ENCODE measurements around the gene MRPL16.
"Not testable (repeated sequence)": the region's sequence is repeated elsewhere in the genome, so short reads cannot be mapped to it uniquely, and the experiment has no call there.

The MRPL16 gene

DNA sequence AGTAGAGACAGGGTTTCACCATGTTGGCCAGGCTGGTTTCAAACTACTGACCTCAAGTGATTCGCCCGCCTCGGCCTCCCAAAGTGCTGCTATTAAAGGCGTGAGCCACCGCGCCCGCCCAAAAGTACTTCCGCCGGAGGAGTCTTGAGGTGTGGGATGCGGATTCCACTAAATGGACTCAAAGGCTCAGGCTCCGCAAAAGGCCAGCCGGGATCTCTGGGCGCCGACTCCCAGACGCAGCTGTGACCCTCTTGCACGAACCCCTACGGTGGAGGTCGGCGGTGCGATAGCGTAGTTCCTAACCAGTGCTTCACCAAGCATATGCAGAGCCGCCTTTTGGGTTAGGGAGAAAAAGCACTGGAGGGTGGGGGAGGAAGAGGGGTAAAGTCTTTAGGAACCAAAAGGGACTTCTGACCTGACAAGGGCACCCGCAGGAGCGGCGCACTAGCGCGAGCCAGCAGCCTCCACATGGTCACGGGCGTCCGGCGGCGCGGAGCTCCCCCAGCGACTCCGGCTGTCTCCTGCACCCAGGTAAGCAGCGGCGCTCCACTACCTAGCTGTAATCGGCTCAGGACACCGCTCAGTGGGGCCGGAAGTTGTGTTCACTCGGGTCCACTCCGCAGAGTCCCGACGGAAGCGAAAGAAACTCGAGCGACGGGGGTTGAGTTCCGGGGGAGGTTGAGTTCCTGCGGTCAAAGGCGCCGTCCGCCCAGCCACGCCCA, at the start of gene MRPL16:
Gene MRPL16, minus strand, starts transcription at position 590 of the 722 bp plus-strand sequence. Its CDS starts 120 bp downstream, at position 470.
- peaks cover 40% of the 10 kb centered on the region for H3K36me3 ChIP-seq (ENCODE audit: control insufficient read depth, insufficient read depth, low read length)
- no peaks in the 10 kb centered on the region for H3K27me3 ChIP-seq (ENCODE audit: control insufficient read depth, insufficient read depth, low read length)
- H3K9me3 ChIP-seq (ENCODE audit: control insufficient read depth, insufficient read depth, low read length) = no peaks in the 10 kb centered on the region
- peak within 1 kb of the TSS; percentile 97 for H3K9ac ChIP-seq (ENCODE audit: low read depth, low read length)
- H3K4me3 ChIP-seq (ENCODE audit: low read depth, low read length) = peak within 1 kb of the TSS; percentile 94
- H3K27ac ChIP-seq (ENCODE audit: low read depth, low read length) = peak within 1 kb of the TSS; percentile 86
- peaks cover 25% of the 10 kb centered on the region for H3K4me1 ChIP-seq (ENCODE audit: control insufficient read depth, insufficient read depth, low read length)

GRCh38 chr11:59859673-59860072, 49.1 kb upstream of the MRPL16 start:
- no peaks in the 10 kb centered on the region for H3K27me3 ChIP-seq (ENCODE audit: control insufficient read depth, insufficient read depth, low read length)
- peaks cover 10% of the 10 kb centered on the region; the same call in 1 of the 2 replicates for H3K4me1 ChIP-seq (ENCODE audit: control insufficient read depth, insufficient read depth, low read length)
- no peak overlapping the region for H3K4me3 ChIP-seq (ENCODE audit: low read depth, low read length)
- no peak overlapping the region for H3K27ac ChIP-seq (ENCODE audit: low read depth, low read length)
- H3K9ac ChIP-seq (ENCODE audit: low read depth, low read length) = no peak overlapping the region
- no peaks in the 10 kb centered on the region for H3K36me3 ChIP-seq (ENCODE audit: control insufficient read depth, insufficient read depth, low read length)
- no peaks in the 10 kb centered on the region for H3K9me3 ChIP-seq (ENCODE audit: control insufficient read depth, insufficient read depth, low read length)

- Histone ChIP-seq H3K27me3 (ENCODE audit: control insufficient read depth, insufficient read depth, low read length) (no peaks in the 10 kb centered on the region), H3K9me3 (ENCODE audit: control insufficient read depth, insufficient read depth, low read length) (no peaks in the 10 kb centered on the region), H3K4me3 (ENCODE audit: low read depth, low read length) (no peak overlapping the region), H3K27ac (ENCODE audit: low read depth, low read length) (peak overlapping the region; percentile 76), H3K36me3 (ENCODE audit: control insufficient read depth, insufficient read depth, low read length) (no peaks in the 10 kb centered on the region), H3K4me1 (ENCODE audit: control insufficient read depth, insufficient read depth, low read length) (peaks cover 12% of the 10 kb centered on the region; the same call in 1 of the 2 replicates), H3K9ac (ENCODE audit: low read depth, low read length) (no peak overlapping the region)
Measured at GRCh38 chr11:59857439-59858434, 47.2 kb upstream of the MRPL16 start.

DNA sequence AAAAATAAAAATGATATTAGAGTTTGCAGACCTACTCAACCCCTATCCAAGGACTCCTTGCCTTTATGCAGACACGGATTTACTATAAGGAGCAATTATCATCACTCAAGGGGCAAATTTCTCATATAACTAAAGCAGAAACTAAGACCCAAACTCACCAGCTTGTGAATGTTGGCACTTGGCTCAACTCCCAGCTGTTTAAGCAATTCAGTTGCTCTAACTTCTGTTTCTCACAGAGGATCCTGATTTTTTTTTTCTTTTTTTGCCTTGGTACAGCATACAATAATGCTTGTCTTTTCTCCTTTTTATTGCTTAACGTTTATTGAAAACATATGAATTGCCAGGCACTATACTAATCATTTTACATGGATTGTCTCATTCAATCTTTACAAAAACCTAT, 44.3 kb upstream of the MRPL16 start:
- Histone ChIP-seq H3K36me3 (ENCODE audit: control insufficient read depth, insufficient read depth, low read length) (no peaks in the 10 kb centered on the region), H3K4me1 (ENCODE audit: control insufficient read depth, insufficient read depth, low read length) (peaks cover 12% of the 10 kb centered on the region; the same call in 1 of the 2 replicates), H3K4me3 (ENCODE audit: low read depth, low read length) (no peak overlapping the region), H3K27ac (ENCODE audit: low read depth, low read length) (no peak overlapping the region), H3K9ac (ENCODE audit: low read depth, low read length) (no peak overlapping the region), H3K27me3 (ENCODE audit: control insufficient read depth, insufficient read depth, low read length) (no peaks in the 10 kb centered on the region), H3K9me3 (ENCODE audit: control insufficient read depth, insufficient read depth, low read length) (no peaks in the 10 kb centered on the region)

DNA sequence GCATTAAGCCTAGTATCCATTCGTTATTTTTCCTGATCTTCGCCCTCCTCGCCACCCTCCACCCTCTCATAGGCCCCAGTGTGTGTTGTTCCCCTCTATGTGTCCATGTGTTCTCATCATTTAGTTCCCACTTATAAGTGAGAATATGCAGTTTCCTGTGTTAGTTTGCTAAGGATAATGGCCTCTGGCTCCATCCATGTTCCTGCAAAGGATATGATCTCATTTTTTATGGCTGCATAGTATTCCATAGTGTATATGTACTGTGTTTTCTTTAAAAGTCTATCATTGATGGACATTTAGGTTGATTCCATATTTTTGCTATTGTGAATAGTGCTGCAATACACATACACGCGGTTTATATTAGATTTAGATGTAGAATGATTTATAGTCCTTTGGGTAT, 40.8 kb upstream of the MRPL16 start:
- H3K27me3 ChIP-seq (ENCODE audit: control insufficient read depth, insufficient read depth, low read length); H3K4me1 ChIP-seq (ENCODE audit: control insufficient read depth, insufficient read depth, low read length); H3K27ac ChIP-seq (ENCODE audit: low read depth, low read length); H3K9me3 ChIP-seq (ENCODE audit: control insufficient read depth, insufficient read depth, low read length); H3K4me3 ChIP-seq (ENCODE audit: low read depth, low read length); H3K36me3 ChIP-seq (ENCODE audit: control insufficient read depth, insufficient read depth, low read length); H3K9ac ChIP-seq (ENCODE audit: low read depth, low read length): not testable (repeated sequence)

DNA sequence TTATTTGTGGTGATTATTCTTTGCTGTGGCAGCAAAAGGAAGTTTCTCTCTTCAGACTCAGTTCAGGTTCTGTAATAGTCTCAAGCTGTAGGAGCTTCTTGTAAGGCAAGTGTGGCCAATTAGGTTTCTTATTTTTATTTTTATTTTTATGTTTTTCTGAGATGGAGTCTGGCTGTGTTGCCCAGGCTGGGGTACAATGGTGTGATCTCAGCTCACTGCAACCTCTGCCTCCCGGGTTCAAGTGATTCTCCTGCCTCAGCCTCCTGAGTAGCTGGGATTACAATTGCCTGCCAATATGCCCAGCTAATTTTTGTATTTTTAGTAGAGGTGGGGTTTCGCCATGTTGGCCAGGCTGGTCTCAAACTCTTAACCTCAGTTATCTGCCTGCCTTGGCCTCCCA, 39.0 kb upstream of the MRPL16 start:
- H3K9ac ChIP-seq (ENCODE audit: low read depth, low read length); H3K27me3 ChIP-seq (ENCODE audit: control insufficient read depth, insufficient read depth, low read length); H3K9me3 ChIP-seq (ENCODE audit: control insufficient read depth, insufficient read depth, low read length); H3K27ac ChIP-seq (ENCODE audit: low read depth, low read length); H3K4me3 ChIP-seq (ENCODE audit: low read depth, low read length); H3K36me3 ChIP-seq (ENCODE audit: control insufficient read depth, insufficient read depth, low read length): not testable (repeated sequence)
- peaks cover 14% of the 10 kb centered on the region for H3K4me1 ChIP-seq (ENCODE audit: control insufficient read depth, insufficient read depth, low read length)

DNA sequence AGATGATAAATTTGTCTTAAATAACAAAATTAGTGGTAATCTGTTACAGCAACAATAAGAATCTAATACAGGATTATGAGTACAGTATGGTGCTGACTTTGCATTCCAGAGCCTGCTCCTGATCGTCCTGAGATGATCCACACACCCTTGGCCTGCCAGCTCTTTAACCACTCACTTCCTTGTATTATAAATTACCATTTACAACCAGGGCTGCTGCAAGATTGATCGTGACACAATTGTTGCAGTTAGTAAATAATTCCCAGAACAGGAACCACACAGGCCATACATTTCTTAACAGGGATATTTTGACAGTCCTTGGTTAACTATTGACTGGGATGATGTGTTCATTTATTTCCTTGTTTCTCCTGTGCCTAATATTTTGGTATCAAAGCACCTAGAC, 38.6 kb upstream of the MRPL16 start:
- no peaks in the 10 kb centered on the region for H3K9me3 ChIP-seq (ENCODE audit: control insufficient read depth, insufficient read depth, low read length)
- H3K4me1 ChIP-seq (ENCODE audit: control insufficient read depth, insufficient read depth, low read length) = peaks cover 14% of the 10 kb centered on the region

DNA sequence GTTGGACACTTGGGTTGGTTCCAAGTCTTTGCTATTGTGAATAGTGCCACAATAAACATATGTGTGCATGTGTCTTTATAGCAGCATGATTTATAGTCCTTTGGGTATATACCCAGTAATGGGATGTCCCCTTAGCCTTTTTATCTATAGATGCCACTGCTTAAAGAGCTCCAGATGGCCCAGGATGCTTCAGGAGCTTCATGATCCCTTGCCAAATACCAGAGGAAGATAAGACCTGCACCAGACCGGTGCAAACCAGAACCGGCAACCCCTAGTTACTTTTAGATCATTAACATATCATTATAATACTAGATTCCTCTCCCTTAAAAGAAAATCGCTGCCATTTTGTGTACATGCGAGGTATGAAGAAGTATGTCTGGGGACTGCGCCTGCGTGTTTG, 37.9 kb upstream of the MRPL16 start:
- H3K9me3 ChIP-seq (ENCODE audit: control insufficient read depth, insufficient read depth, low read length); H3K9ac ChIP-seq (ENCODE audit: low read depth, low read length); H3K27me3 ChIP-seq (ENCODE audit: control insufficient read depth, insufficient read depth, low read length); H3K36me3 ChIP-seq (ENCODE audit: control insufficient read depth, insufficient read depth, low read length); H3K4me3 ChIP-seq (ENCODE audit: low read depth, low read length); H3K27ac ChIP-seq (ENCODE audit: low read depth, low read length): not testable (repeated sequence)
- H3K4me1 ChIP-seq (ENCODE audit: control insufficient read depth, insufficient read depth, low read length) = peaks cover 12% of the 10 kb centered on the region

More for the DNA sequence above, 38.6 kb upstream of the MRPL16 start:
- H3K27me3 ChIP-seq (ENCODE audit: control insufficient read depth, insufficient read depth, low read length) = no peaks in the 10 kb centered on the region
- no peak overlapping the region for H3K4me3 ChIP-seq (ENCODE audit: low read depth, low read length)
- no peaks in the 10 kb centered on the region for H3K36me3 ChIP-seq (ENCODE audit: control insufficient read depth, insufficient read depth, low read length)
- H3K27ac ChIP-seq (ENCODE audit: low read depth, low read length) = no peak overlapping the region
- no peak overlapping the region for H3K9ac ChIP-seq (ENCODE audit: low read depth, low read length)

DNA sequence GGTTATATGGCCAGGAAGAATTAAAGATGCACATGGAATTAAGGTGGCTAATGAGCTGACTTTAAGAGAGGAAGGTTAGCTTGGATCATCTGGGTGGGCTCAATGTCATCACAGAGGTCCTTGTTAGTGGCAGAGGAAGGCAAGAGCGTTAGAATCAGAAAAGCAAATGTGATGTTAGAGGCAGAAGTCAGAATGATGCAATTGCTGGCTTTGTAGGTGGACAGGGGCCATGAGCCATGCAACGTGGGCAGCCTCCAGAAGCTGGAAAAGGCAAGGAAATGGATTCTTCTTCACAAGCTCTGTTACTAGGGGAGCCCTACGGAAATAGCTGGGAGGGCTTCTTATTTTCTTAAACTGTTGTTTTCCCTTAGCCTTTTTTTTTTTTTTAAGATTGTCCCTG, 37.0 kb upstream of the MRPL16 start:
- Histone ChIP-seq H3K9me3 (ENCODE audit: control insufficient read depth, insufficient read depth, low read length) (no peaks in the 10 kb centered on the region), H3K4me1 (ENCODE audit: control insufficient read depth, insufficient read depth, low read length) (peaks cover 12% of the 10 kb centered on the region), H3K27ac (ENCODE audit: low read depth, low read length) (no peak overlapping the region), H3K36me3 (ENCODE audit: control insufficient read depth, insufficient read depth, low read length) (no peaks in the 10 kb centered on the region), H3K9ac (ENCODE audit: low read depth, low read length) (no peak overlapping the region), H3K27me3 (ENCODE audit: control insufficient read depth, insufficient read depth, low read length) (no peaks in the 10 kb centered on the region), H3K4me3 (ENCODE audit: low read depth, low read length) (no peak overlapping the region)

- Histone ChIP-seq H3K9ac (ENCODE audit: low read depth, low read length) (no peak overlapping the region), H3K9me3 (ENCODE audit: control insufficient read depth, insufficient read depth, low read length) (no peaks in the 10 kb centered on the region), H3K27me3 (ENCODE audit: control insufficient read depth, insufficient read depth, low read length) (no peaks in the 10 kb centered on the region), H3K27ac (ENCODE audit: low read depth, low read length) (no peak overlapping the region), H3K36me3 (ENCODE audit: control insufficient read depth, insufficient read depth, low read length) (no peaks in the 10 kb centered on the region), H3K4me1 (ENCODE audit: control insufficient read depth, insufficient read depth, low read length) (peaks cover 12% of the 10 kb centered on the region), H3K4me3 (ENCODE audit: low read depth, low read length) (no peak overlapping the region)
Measured at GRCh38 chr11:59846556-59846955, 36.0 kb upstream of the MRPL16 start.

GRCh38 chr11:59845399-59845798, 34.8 kb upstream of the MRPL16 start, which contains the start of gene CBLIF:
TSS of gene CBLIF (minus strand) at chr11:59845499. CDS start at chr11:59845453, 46 bp downstream.
- no peaks in the 10 kb centered on the region for H3K36me3 ChIP-seq (ENCODE audit: control insufficient read depth, insufficient read depth, low read length)
- H3K4me3 ChIP-seq (ENCODE audit: low read depth, low read length) = no peak within 1 kb of the TSS
- H3K27ac ChIP-seq (ENCODE audit: low read depth, low read length) = no peak within 1 kb of the TSS
- H3K27me3 ChIP-seq (ENCODE audit: control insufficient read depth, insufficient read depth, low read length) = no peaks in the 10 kb centered on the region
- no peaks in the 10 kb centered on the region for H3K9me3 ChIP-seq (ENCODE audit: control insufficient read depth, insufficient read depth, low read length)
- no peak within 1 kb of the TSS for H3K9ac ChIP-seq (ENCODE audit: low read depth, low read length)
- peaks cover 12% of the 10 kb centered on the region for H3K4me1 ChIP-seq (ENCODE audit: control insufficient read depth, insufficient read depth, low read length)
